Subcutaneous abdominal adipose tissue (tissue), 5 donors: ENCODE results near the gene SLC14A1.
"Not testable (repeated sequence)": the region's sequence is repeated elsewhere in the genome, so short reads cannot be mapped to it uniquely, and the experiment has no call there.

Experiments
- H3K27ac ChIP-seq: one replicate; pipeline ENCODE4 v1.7.0; 2013; ENCODE audit warnings: low read depth, mild to moderate bottlenecking, inconsistent platforms, low read length, moderate library complexity
- H3K27me3 ChIP-seq, 5 donors: one replicate each; pipeline ENCODE4 v1.7.0; 2013; ENCODE audit warnings: low read length in 5 of 5, inconsistent platforms in 1 of 5; ENCODE audit not compliant: control insufficient read depth in 5 of 5, insufficient read depth in 4 of 5
- H3K36me3 ChIP-seq, 5 donors: one replicate each; pipeline ENCODE4 v1.7.0; 2013; ENCODE audit warnings: low read length in 5 of 5; ENCODE audit not compliant: control insufficient read depth in 5 of 5, insufficient read depth in 5 of 5
- H3K4me1 ChIP-seq, 5 donors: one replicate each; pipeline ENCODE4 v1.7.0; 2013; ENCODE audit warnings: low read length in 5 of 5, mild to moderate bottlenecking in 3 of 5, moderate library complexity in 1 of 5; ENCODE audit not compliant: control insufficient read depth in 5 of 5, insufficient read depth in 5 of 5
- H3K4me3 ChIP-seq, 5 donors: one replicate each; pipeline ENCODE4 v1.7.0; 2013; ENCODE audit warnings: low read length in 5 of 5, low read depth in 1 of 5
- H3K9ac ChIP-seq, 5 donors: one replicate each; pipeline ENCODE4 v1.7.0; 2013; ENCODE audit warnings: low read length in 5 of 5, mild to moderate bottlenecking in 4 of 5, moderate library complexity in 3 of 5
- H3K9me3 ChIP-seq, 5 donors: one replicate each; pipeline ENCODE4 v1.7.0; 2013; ENCODE audit warnings: low read length in 5 of 5; ENCODE audit not compliant: control insufficient read depth in 5 of 5
- donor health status: healthy.
- donor health status: healthy.
- donor health status: healthy.
- donor health status: healthy.
- donor health status: healthy.

Gene SLC14A1

DNA sequence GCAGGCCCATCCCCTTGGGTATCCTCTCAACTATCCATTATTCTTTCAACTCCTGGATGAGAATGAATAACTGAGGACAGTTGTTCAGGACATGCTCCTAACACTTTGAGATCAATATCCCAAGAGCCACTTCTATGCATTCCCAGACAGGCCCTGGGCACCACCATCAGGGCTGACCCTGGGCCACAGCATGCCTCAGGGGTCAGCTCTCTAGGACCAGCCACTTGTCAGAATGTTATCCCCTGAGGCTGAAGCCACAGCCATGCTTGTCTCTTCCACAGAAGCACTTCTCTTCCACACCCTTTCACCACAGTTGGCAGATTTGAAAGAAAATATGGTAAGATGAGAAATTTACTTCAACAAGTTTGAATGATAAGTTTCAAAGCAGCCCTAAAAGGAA is 28.7 kb downstream of the SLC14A1 start:
- Histone ChIP-seq H3K36me3 (no peaks in the 10 kb centered on the region), H3K4me1 (peaks cover 0 to 19% (median 9%) of the 10 kb centered on the region in 5 donors), H3K4me3 (no peak overlapping the region), H3K9me3 (no peaks in the 10 kb centered on the region), H3K27me3 (peaks cover 0 to 4% (median 0%) of the 10 kb centered on the region in 5 donors), H3K9ac (no peak overlapping the region), H3K27ac (no peak overlapping the region)

GRCh38 chr18:45753286-45753685 is 29.3 kb downstream of the SLC14A1 start:
- no peak overlapping the region for H3K4me3 ChIP-seq
- H3K27ac ChIP-seq, result no peak overlapping the region
- no peaks in the 10 kb centered on the region for H3K9me3 ChIP-seq
- H3K36me3 ChIP-seq, result no peaks in the 10 kb centered on the region
- peaks cover 0 to 4% (median 0%) of the 10 kb centered on the region in 5 donors for H3K27me3 ChIP-seq
- peaks cover 0 to 19% (median 9%) of the 10 kb centered on the region in 5 donors for H3K4me1 ChIP-seq
- no peak overlapping the region for H3K9ac ChIP-seq

DNA sequence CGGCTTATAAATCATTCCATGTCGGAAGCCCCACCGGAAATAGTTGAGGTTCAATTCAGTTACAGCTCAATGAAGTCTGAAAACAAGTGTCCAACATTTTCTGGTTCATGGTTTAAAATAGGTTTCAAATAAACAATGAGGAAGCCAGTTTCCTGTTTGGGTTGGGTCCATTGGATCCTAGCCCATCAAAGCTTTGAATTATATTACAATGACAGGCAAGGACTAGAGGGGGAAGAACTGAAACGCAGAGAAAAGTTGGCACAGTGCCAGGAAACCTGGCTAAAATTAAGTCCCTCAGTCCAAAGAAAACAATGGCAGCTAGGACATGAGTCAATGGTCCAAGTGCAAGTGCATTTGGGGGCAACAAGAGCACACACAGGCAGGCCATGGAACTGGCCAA is 32.0 kb downstream of the SLC14A1 start:
- H3K4me1 ChIP-seq, result peaks cover 0 to 19% (median 9%) of the 10 kb centered on the region in 5 donors
- H3K4me3 ChIP-seq, result peak overlapping the region in 1 of 5 donors; percentile 17
- H3K9ac ChIP-seq, result no peak overlapping the region
- peaks cover 0 to 6% (median 3%) of the 10 kb centered on the region in 5 donors for H3K27me3 ChIP-seq
- H3K9me3 ChIP-seq, result no peaks in the 10 kb centered on the region
- H3K27ac ChIP-seq, result no peak overlapping the region
- H3K36me3 ChIP-seq, result no peaks in the 10 kb centered on the region

- Histone ChIP-seq H3K9me3 (no peaks in the 10 kb centered on the region), H3K36me3 (no peaks in the 10 kb centered on the region), H3K4me3 (no peak overlapping the region), H3K27ac (no peak overlapping the region), H3K9ac (no peak overlapping the region), H3K27me3 (peaks cover 0 to 6% (median 3%) of the 10 kb centered on the region in 5 donors), H3K4me1 (peaks cover 2 to 23% (median 9%) of the 10 kb centered on the region in 5 donors)
Observed at GRCh38 chr18:45757005-45757404, 33.0 kb downstream of the SLC14A1 start.

DNA sequence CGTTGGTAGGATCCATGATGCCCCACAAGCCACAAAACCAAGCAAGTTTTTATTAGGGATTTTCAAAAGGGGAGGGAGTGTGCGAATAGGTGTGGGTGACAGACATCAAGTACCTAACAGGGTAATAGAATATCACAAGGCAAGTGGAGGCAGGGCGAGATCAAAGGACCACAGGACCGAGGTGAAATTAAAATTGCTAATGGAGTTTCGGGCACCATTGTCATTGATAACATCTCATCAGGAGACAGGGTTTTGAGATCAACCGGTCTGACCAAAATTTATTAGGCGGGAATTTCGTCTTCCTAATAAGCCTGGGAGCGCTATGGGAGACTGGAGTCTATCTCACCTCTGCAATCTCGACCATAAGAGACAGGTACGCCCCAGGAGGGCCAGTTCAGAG is 33.7 kb downstream of the SLC14A1 start:
- not testable (repeated sequence) for H3K9ac ChIP-seq, H3K9me3 ChIP-seq, H3K27ac ChIP-seq, H3K36me3 ChIP-seq, H3K4me3 ChIP-seq, H3K27me3 ChIP-seq
- peaks cover 2 to 23% (median 9%) of the 10 kb centered on the region in 5 donors for H3K4me1 ChIP-seq

GRCh38 chr18:45760462-45761036 is 36.6 kb downstream of the SLC14A1 start:
- no peak overlapping the region for H3K4me3 ChIP-seq
- no peaks in the 10 kb centered on the region for H3K36me3 ChIP-seq
- peaks cover 0 to 31% (median 10%) of the 10 kb centered on the region in 5 donors for H3K4me1 ChIP-seq
- no peaks in the 10 kb centered on the region for H3K9me3 ChIP-seq
- peaks cover 0 to 6% (median 0%) of the 10 kb centered on the region in 5 donors for H3K27me3 ChIP-seq
- H3K9ac ChIP-seq, result no peak overlapping the region
- no peak overlapping the region for H3K27ac ChIP-seq

DNA sequence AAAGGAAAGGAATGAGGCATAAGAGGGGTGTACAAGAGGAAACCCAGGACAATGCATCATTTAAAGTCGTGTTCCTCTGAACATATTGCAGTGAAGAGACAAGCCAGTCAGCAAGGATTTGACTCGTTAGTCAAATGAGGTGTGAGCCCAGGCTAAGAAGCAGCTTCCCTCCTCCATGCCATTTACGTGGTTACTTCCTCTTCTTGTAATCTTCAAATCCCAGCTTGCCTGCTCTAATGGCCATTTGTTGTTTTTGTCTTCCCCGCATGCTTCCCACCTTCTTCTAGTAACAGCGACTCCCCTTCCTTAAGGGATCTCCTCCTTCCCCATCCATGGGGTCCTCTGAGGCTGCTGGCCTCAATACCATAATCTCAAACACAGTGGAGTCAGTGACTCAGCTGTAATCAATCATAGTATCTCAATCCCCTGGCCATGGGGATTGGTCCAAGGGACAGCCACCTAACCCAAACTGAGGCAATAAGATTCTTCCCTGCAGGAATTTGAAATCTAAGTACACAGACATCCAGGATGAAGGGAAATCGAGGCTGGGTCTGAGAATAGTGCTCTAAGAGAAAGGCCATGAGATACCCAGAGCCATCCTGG is 37.6 kb downstream of the SLC14A1 start:
- H3K9ac ChIP-seq, result no peak overlapping the region
- no peaks in the 10 kb centered on the region for H3K36me3 ChIP-seq
- no peak overlapping the region for H3K27ac ChIP-seq
- H3K4me1 ChIP-seq, result peaks cover 0 to 26% (median 4%) of the 10 kb centered on the region in 5 donors
- peaks cover 0 to 6% (median 0%) of the 10 kb centered on the region in 5 donors for H3K27me3 ChIP-seq
- no peak overlapping the region for H3K4me3 ChIP-seq
- no peaks in the 10 kb centered on the region for H3K9me3 ChIP-seq

- Histone ChIP-seq H3K4me1 (peaks cover 0 to 26% (median 4%) of the 10 kb centered on the region in 5 donors), H3K4me3 (no peak overlapping the region), H3K9ac (no peak overlapping the region), H3K9me3 (no peaks in the 10 kb centered on the region), H3K27ac (peak overlapping the region; percentile 6), H3K36me3 (no peaks in the 10 kb centered on the region), H3K27me3 (peaks cover 0 to 6% (median 2%) of the 10 kb centered on the region in 5 donors)
Observed at GRCh38 chr18:45764000-45764686, 40.2 kb downstream of the SLC14A1 start.

DNA sequence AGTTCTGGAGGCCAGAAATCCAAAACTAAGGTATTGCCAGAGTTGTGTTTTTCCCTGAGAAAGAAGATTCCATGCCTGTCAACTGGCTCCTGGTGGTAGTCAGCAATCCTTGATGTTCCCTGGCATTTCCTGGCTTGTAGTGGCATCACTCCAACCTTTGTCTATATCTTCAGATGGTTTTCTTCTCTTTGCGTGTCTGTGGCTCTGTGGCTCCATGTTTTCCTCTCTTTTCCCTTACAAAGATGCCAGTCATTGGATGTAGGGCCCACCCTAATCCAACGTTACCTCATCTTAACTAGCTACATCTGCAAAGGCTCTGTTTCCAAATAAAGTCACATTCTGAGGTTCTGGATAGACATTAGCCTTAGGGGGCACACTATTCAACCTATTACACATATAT is 41.8 kb downstream of the SLC14A1 start:
- Histone ChIP-seq H3K27me3 (peaks cover 0 to 3% (median 0%) of the 10 kb centered on the region in 5 donors), H3K9me3 (no peaks in the 10 kb centered on the region)

More for the DNA sequence above, 41.8 kb downstream of the SLC14A1 start:
- Histone ChIP-seq H3K36me3 (no peaks in the 10 kb centered on the region), H3K4me3 (no peak overlapping the region), H3K27ac (no peak overlapping the region), H3K9ac (no peak overlapping the region), H3K4me1 (peaks cover 0 to 26% (median 4%) of the 10 kb centered on the region in 5 donors)
